Coronary artery (tissue), 2 donors: ENCODE measurements around the gene PIANP.

Experiments used
- DNase-seq: peaks from one replicate; pipeline ENCODE4 v3.0.0-alpha.2; 2017; ENCODE audit warnings: low spot score
- H3K27ac ChIP-seq, 2 donors: fragments of 200-600 bp; sonication (generic); one replicate each; pipeline ENCODE4 v1.5.1; 2016 to 2019
- H3K4me3 ChIP-seq: fragments of 200-600 bp; sonication (generic); 2 replicates; pipeline ENCODE4 v1.5.1; 2016; ENCODE audit warnings: mild to moderate bottlenecking, moderate library complexity
- CTCF ChIP-seq: fragments of 200-600 bp; sonication (generic); IDR thresholded peaks from one replicate; pipeline ENCODE4 v1.5.1; 2019; ENCODE audit warnings: antibody characterized with exemption

PIANP gene

GRCh38 chr12:6688999-6689882 is 11.4 kb downstream of the PIANP start, which contains the start of gene ZNF384:
Gene ZNF384 (minus strand): TSS chr12:6689375. CDS start chr12:6679520, 9,855 bp downstream.
- DNase-seq = peak; percentile 99
- peak; percentile 21 for TF ChIP-seq CTCF
- Histone ChIP-seq H3K4me3 (peak within 1 kb of the TSS; percentile 88), H3K27ac (peak within 1 kb of the TSS; percentile 97)

GRCh38 chr12:6688543-6688998 is 12.0 kb downstream of the PIANP start:
- Histone ChIP-seq H3K27ac (peak overlapping the region; percentile 97), H3K4me3 (peak overlapping the region; percentile 88)
- TF ChIP-seq CTCF = no peak
- no peak for DNase-seq

- DNase-seq = no peak
- no peak for TF ChIP-seq CTCF
- Histone ChIP-seq H3K27ac (no peak overlapping the region), H3K4me3 (no peak overlapping the region)
Measured at GRCh38 chr12:6685814-6686213, 14.8 kb downstream of the PIANP start.

GRCh38 chr12:6684609-6685008 is 16.0 kb downstream of the PIANP start:
- no peak for TF ChIP-seq CTCF
- no peak for DNase-seq
- H3K4me3 ChIP-seq = no peak overlapping the region
- H3K27ac ChIP-seq = no peak overlapping the region

GRCh38 chr12:6676962-6677361 is 23.7 kb downstream of the PIANP start:
- no peak overlapping the region for H3K27ac ChIP-seq
- no peak overlapping the region for H3K4me3 ChIP-seq
- DNase-seq = no peak
- no peak for TF ChIP-seq CTCF

- Histone ChIP-seq H3K4me3 (no peak overlapping the region), H3K27ac (no peak overlapping the region)
- no peak for DNase-seq
- no peak for TF ChIP-seq CTCF
Measured at GRCh38 chr12:6672143-6672542, 28.5 kb downstream of the PIANP start.
